Fibroblast of lung (primary cell): Measurements from ENCODE around the gene JUNB. TPM values are rescaled to one million over a fixed set of nuclear protein-coding genes. Genes with fewer than 3 reads are reported as not detected.

Source experiments
- DNase-seq, 2 donors: peaks; one replicate each; pipeline versions ENCODE4 v3.0.0 to v3.0.0-alpha.2; 2010; ENCODE audit warnings: low read depth in 2 of 2
- H2AFZ ChIP-seq: 2 replicates; pipeline ENCODE4 v1.5.1; 2012; ENCODE audit warnings: low read length, control low read depth, inconsistent platforms
- H3K27ac ChIP-seq: 2 replicates; pipeline ENCODE4 v1.5.1; 2011; ENCODE audit warnings: low read length, control low read depth; ENCODE audit not compliant: insufficient read depth
- H3K27me3 ChIP-seq: 2 replicates; pipeline ENCODE4 v1.5.1; 2011; ENCODE audit warnings: mild to moderate bottlenecking, low read length; ENCODE audit not compliant: control insufficient read depth, insufficient read depth
- H3K36me3 ChIP-seq: 2 replicates; pipeline ENCODE4 v1.5.1; 2011; ENCODE audit warnings: low read length; ENCODE audit not compliant: control insufficient read depth, insufficient read depth
- H3K4me1 ChIP-seq: 2 replicates; pipeline ENCODE4 v1.5.1; 2011; ENCODE audit warnings: low read length; ENCODE audit not compliant: control insufficient read depth, insufficient read depth; ENCODE audit errors: extremely low read depth
- H3K4me2 ChIP-seq: 2 replicates; pipeline ENCODE4 v1.5.1; 2011; ENCODE audit warnings: low read length, control low read depth; ENCODE audit not compliant: insufficient read depth; ENCODE audit errors: extremely low read depth
- H3K4me3 ChIP-seq, 4 experiments: fragments of 200-600 bp in 1 of 4; sonication (generic) in 1 of 4; replicated peaks in 1 of 4; 2 replicates each; pipeline ENCODE4 v1.5.1; 2011 to 2016; ENCODE audit warnings: low read length in 4 of 4, low read depth in 3 of 4, mild to moderate bottlenecking in 3 of 4, control low read depth in 2 of 4, inconsistent platforms in 1 of 4, mixed read lengths in 1 of 4; ENCODE audit not compliant: insufficient read depth in 1 of 4; ENCODE audit errors: control extremely low read depth in 1 of 4
- H3K79me2 ChIP-seq: 2 replicates; pipeline ENCODE4 v1.5.1; 2012; ENCODE audit warnings: mild to moderate bottlenecking, low read length, inconsistent platforms; ENCODE audit not compliant: control insufficient read depth, insufficient read depth
- H3K9ac ChIP-seq: 2 replicates; pipeline ENCODE4 v1.5.1; 2011; ENCODE audit warnings: mild to moderate bottlenecking, low read length, control low read depth; ENCODE audit not compliant: insufficient read depth
- H3K9me3 ChIP-seq: 2 replicates; pipeline ENCODE4 v1.5.1; 2012; ENCODE audit warnings: low read depth, low read length; ENCODE audit not compliant: control insufficient read depth, insufficient read depth
- H4K20me1 ChIP-seq: 2 replicates; pipeline ENCODE4 v1.5.1; 2011; ENCODE audit warnings: low read length; ENCODE audit not compliant: control insufficient read depth, insufficient read depth; ENCODE audit errors: extremely low read depth
- EZH2 ChIP-seq: IDR thresholded peaks from 2 replicates; pipeline ENCODE4 v1.5.1; 2012; ENCODE audit warnings: low read length, control low read depth, mild to moderate bottlenecking; ENCODE audit errors: missing control alignments
- polyA plus RNA-seq, 2 donors: library from polyadenylated mRNA; depleted of rRNA in 1 of 2; stranded (reverse) in 1 of 2; unstranded in 1 of 2; fragments of >200 nt; gene quantifications; 2 replicates each; pipeline ENCODE4 v1.2.1, GENCODE V29; 2011 to 2012; ENCODE audit warnings: missing spikeins in 1 of 2
- total RNA-seq: library from RNA; depleted of rRNA; stranded (reverse); fragments of >200 nt; gene quantifications from 2 replicates; pipeline ENCODE4 v1.2.1, GENCODE V29; 2014
- TF ChIP-seq, protein P1 (sequence below), 2 donors: IDR thresholded peaks in 1 of 2; conservative IDR thresholded peaks in 1 of 2; 1 replicate in 1 of 2; 2 replicates in 1 of 2; pipeline ENCODE4 v1.5.1; 2011 to 2012; ENCODE audit warnings: low read length in 2 of 2, control low read depth in 1 of 2, inconsistent platforms in 1 of 2, low read depth in 1 of 2, mild to moderate bottlenecking in 1 of 2

JUNB gene
- total and polyA plus RNA-seq, 2 donors (not counting 1 experiment from before 2014, with no cell fraction given), result 20.2 to 108 TPM

DNA sequence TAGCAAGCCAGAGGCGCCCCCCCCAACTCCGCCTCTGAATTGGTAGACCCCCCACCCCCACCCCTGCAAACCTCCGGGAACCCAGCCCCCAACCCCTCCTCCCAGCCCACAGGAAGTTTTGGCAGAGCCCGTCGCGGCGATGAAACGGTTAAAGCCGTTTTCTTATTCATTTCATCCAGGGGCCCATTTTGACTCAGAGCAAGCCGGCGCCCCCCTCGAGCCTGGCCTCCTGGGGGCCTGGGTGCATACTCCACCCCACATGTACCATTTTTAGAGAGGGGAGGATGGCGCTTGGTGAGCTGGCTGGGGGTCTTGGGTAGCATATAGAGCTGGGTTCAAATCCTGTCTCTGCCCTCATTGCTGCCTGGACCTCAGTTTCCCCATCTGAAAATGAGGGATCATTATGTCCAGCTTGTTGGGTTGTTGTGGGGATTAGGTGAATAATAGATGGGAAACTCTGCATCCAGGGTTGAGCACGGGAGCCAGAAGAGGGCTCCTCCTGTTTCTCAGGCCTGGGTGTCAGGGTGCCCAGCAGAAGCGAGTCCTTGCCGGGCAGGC is 7.9 kb upstream of the JUNB start:
- Histone ChIP-seq H3K79me2 (no peaks in the 10 kb centered on the region), H3K27ac (peak overlapping the region; percentile 88), H3K9ac (peak overlapping the region; percentile 76), H4K20me1 (no peaks in the 10 kb centered on the region), H2AFZ (no peak overlapping the region), H3K27me3 (no peaks in the 10 kb centered on the region), H3K4me1 (peaks cover 46% of the 10 kb centered on the region), H3K4me2 (peak overlapping the region; percentile 48), H3K4me3 (peak overlapping the region in 1 of 4 experiments; percentile 57), H3K36me3 (no peaks in the 10 kb centered on the region), H3K9me3 (no peaks in the 10 kb centered on the region)
- TF ChIP-seq EZH2, result no peak
- TF ChIP-seq, protein P1, sequence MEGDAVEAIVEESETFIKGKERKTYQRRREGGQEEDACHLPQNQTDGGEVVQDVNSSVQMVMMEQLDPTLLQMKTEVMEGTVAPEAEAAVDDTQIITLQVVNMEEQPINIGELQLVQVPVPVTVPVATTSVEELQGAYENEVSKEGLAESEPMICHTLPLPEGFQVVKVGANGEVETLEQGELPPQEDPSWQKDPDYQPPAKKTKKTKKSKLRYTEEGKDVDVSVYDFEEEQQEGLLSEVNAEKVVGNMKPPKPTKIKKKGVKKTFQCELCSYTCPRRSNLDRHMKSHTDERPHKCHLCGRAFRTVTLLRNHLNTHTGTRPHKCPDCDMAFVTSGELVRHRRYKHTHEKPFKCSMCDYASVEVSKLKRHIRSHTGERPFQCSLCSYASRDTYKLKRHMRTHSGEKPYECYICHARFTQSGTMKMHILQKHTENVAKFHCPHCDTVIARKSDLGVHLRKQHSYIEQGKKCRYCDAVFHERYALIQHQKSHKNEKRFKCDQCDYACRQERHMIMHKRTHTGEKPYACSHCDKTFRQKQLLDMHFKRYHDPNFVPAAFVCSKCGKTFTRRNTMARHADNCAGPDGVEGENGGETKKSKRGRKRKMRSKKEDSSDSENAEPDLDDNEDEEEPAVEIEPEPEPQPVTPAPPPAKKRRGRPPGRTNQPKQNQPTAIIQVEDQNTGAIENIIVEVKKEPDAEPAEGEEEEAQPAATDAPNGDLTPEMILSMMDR (conservative IDR thresholded peaks at IDR 0.05 in 1 of 2, IDR thresholded peaks at IDR 0.05 in 1 of 2; ENCODE audit: low read depth in 1 of 2, low read length in 2 of 2), result no peak
- no peak for DNase-seq

DNA sequence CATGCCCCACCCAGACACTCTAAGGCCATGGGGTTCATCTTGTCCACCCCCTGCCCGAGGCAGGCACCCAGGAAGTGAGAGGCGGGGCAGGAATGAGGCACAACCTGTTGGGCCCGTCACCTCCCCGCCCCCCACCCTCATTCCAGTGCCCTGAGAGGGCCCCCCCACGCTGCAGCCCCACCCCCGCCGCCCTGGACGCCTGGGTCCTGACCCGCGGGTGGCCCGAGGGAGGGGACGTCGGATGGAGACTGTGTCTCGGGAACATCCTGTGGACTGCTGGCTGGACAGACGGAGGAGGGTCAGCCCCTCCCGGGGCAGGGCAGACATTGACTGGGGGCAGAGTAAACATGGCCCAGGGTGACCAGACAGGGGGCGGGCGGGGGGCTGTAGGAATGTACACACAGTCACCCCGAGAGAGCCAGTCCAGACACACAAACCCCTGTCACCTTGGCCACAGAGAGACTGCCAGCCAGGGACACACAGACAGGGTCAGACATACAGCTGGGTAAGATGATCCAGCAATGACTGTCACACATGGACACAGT is 7.4 kb upstream of the JUNB start:
- Histone ChIP-seq H3K9ac (peak overlapping the region; percentile 76), H3K27ac (peak overlapping the region; percentile 88), H3K4me1 (peaks cover 45% of the 10 kb centered on the region), H3K4me2 (peak overlapping the region; percentile 48), H3K27me3 (no peaks in the 10 kb centered on the region), H3K4me3 (no peak overlapping the region), H3K9me3 (no peaks in the 10 kb centered on the region), H2AFZ (no peak overlapping the region), H3K36me3 (no peaks in the 10 kb centered on the region), H4K20me1 (no peaks in the 10 kb centered on the region), H3K79me2 (no peaks in the 10 kb centered on the region)
- DNase-seq, result no peak
- TF ChIP-seq, protein P1 (conservative IDR thresholded peaks at IDR 0.05 in 1 of 2, IDR thresholded peaks at IDR 0.05 in 1 of 2; ENCODE audit: low read depth in 1 of 2, low read length in 2 of 2), result no peak
- TF ChIP-seq EZH2, result no peak

DNA sequence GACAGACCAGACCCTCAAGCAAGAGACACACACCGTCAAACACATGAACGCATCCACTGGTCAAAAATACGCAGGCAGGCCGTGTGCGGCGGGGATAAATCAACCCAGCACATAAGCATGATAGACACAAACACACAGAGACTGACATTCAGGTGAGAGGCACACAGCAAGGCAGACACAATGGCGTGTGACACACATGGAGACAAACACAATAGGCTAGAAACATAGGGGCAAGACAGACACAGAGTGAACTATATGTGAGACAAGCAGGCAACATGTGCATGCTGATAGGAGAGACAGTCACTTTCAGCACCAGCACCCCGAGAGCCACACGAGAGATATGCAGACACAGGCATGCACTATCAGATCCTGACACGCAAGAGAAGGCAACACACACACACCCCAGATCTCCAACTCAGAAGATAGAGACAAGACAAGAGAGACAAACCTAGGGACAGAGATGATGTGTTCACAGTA is 6.9 kb upstream of the JUNB start:
- TF ChIP-seq, protein P1 (conservative IDR thresholded peaks at IDR 0.05 in 1 of 2, IDR thresholded peaks at IDR 0.05 in 1 of 2; ENCODE audit: low read depth in 1 of 2, low read length in 2 of 2), result no peak
- no peak for TF ChIP-seq EZH2
- H3K9ac ChIP-seq, result peak overlapping the region; percentile 3
- H3K27ac ChIP-seq, result peak overlapping the region; percentile 0
- no peaks in the 10 kb centered on the region for H4K20me1 ChIP-seq
- H3K4me3 ChIP-seq, result no peak overlapping the region
- H3K4me1 ChIP-seq, result peaks cover 45% of the 10 kb centered on the region
- no peaks in the 10 kb centered on the region for H3K27me3 ChIP-seq
- H3K36me3 ChIP-seq, result no peaks in the 10 kb centered on the region
- DNase-seq, result no peak
- H3K79me2 ChIP-seq, result no peaks in the 10 kb centered on the region
- H2AFZ ChIP-seq, result no peak overlapping the region
- H3K9me3 ChIP-seq, result no peaks in the 10 kb centered on the region
- no peak overlapping the region for H3K4me2 ChIP-seq
